ENCODE data around the gene TENM3.

DNA sequence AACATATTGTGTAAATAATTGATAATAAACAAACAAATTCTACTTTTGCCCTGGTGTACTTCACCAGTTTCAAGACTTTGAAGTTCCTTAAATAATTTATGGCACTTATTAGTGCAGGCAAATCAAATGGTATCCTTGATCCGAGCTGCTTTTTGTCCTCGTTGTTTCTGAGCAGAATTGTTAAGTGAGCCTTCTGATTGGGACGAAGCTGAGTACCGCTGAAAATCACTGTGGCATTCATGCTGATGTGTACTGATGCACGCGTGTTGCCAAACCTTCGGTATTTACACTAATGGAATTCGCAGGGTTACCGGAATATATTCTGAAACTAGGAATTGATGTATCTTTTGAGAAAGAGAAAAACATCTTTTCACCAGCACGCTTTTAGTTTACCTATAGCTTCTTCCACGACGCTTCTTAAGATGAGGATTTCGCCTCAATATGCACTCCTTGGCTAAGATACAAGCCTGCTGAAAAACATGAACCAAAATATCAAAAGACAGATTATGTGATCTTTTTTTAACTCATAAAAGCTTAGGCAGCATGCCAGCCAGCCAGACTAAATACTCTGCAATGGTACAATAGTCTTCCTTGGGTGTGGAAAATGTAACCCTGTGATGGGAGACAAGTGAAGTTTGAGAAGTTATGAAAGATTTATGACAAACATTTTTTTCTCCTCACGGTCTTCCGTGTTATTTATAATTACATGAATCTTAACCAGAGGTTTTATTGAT lies 48.9 kb upstream of the TENM3 start:
- TF ChIP-seq, protein P1, sequence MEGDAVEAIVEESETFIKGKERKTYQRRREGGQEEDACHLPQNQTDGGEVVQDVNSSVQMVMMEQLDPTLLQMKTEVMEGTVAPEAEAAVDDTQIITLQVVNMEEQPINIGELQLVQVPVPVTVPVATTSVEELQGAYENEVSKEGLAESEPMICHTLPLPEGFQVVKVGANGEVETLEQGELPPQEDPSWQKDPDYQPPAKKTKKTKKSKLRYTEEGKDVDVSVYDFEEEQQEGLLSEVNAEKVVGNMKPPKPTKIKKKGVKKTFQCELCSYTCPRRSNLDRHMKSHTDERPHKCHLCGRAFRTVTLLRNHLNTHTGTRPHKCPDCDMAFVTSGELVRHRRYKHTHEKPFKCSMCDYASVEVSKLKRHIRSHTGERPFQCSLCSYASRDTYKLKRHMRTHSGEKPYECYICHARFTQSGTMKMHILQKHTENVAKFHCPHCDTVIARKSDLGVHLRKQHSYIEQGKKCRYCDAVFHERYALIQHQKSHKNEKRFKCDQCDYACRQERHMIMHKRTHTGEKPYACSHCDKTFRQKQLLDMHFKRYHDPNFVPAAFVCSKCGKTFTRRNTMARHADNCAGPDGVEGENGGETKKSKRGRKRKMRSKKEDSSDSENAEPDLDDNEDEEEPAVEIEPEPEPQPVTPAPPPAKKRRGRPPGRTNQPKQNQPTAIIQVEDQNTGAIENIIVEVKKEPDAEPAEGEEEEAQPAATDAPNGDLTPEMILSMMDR (IDR thresholded peaks at IDR 0.05; ENCODE audit: low read depth, low read length) = no peak
- TF ChIP-seq POLR2A (IDR thresholded peaks at IDR 0.05; ENCODE audit: extremely low read depth, insufficient read length) = no peak
- TF ChIP-seq, protein P2, sequence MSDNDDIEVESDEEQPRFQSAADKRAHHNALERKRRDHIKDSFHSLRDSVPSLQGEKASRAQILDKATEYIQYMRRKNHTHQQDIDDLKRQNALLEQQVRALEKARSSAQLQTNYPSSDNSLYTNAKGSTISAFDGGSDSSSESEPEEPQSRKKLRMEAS (IDR thresholded peaks at IDR 0.05; ENCODE audit: low read depth, low read length) = no peak
